Small intestine (tissue), 7 donors: ENCODE data around the gene PRDM16. TPM values are rescaled to one million over a fixed set of nuclear protein-coding genes. Genes with fewer than 3 reads are reported as not detected.

ENCODE experiments used
- DNase-seq, 2 donors: peaks; one replicate each; pipeline versions ENCODE4 v3.0.0 to v3.0.0-alpha.2; 2013
- FAIRE-seq: peaks from 2 replicates; lab custom pipeline; 2012; peaks lifted over from hg19 to GRCh38; lab: Jason Lieb, UNC
- H3K27ac ChIP-seq, 3 donors: one replicate each; pipeline ENCODE4 v1.5.1; 2013; ENCODE audit warnings: low read length in 2 of 3, mild to moderate bottlenecking in 2 of 3, control low read depth in 1 of 3, inconsistent platforms in 1 of 3, low read depth in 1 of 3, moderate library complexity in 1 of 3
- H3K27me3 ChIP-seq, 3 donors: one replicate each; pipeline ENCODE4 v1.6.1; 2013; ENCODE audit warnings: low read length in 3 of 3, inconsistent platforms in 1 of 3; ENCODE audit not compliant: control insufficient read depth in 3 of 3, insufficient read depth in 3 of 3
- H3K36me3 ChIP-seq, 3 donors: one replicate each; pipeline ENCODE4 v1.6.1; 2013; ENCODE audit warnings: low read length in 3 of 3, inconsistent platforms in 1 of 3, low read depth in 1 of 3, mild to moderate bottlenecking in 1 of 3, moderate library complexity in 1 of 3; ENCODE audit not compliant: control insufficient read depth in 3 of 3, insufficient read depth in 2 of 3
- H3K4me1 ChIP-seq, 3 donors: one replicate each; pipeline ENCODE4 v1.6.1; 2013; ENCODE audit warnings: low read length in 2 of 3, inconsistent platforms in 1 of 3, low read depth in 1 of 3, mild to moderate bottlenecking in 1 of 3, moderate library complexity in 1 of 3; ENCODE audit not compliant: control insufficient read depth in 3 of 3, insufficient read depth in 2 of 3
- H3K4me3 ChIP-seq, 3 donors: one replicate each; pipeline ENCODE4 v1.5.1; 2013; ENCODE audit warnings: low read length in 3 of 3, control low read depth in 1 of 3, inconsistent platforms in 1 of 3, low read depth in 1 of 3, mild to moderate bottlenecking in 1 of 3, moderate library complexity in 1 of 3
- H3K9me3 ChIP-seq, 2 donors: one replicate each; pipeline ENCODE4 v1.6.1; 2013; ENCODE audit warnings: low read depth in 1 of 2, low read length in 1 of 2; ENCODE audit not compliant: control insufficient read depth in 2 of 2, insufficient read depth in 1 of 2
- WGBS, 3 donors: extraction: QIAGEN DNeasy Blood & Tissue Kit; methylation state at CpG; one replicate each; pipeline ENCODE4 v1.1.7; 2013; 5-methylcytosine and 5-hydroxymethylcytosine counted together
- polyA plus RNA-seq, 4 donors: library from polyadenylated mRNA; stranded (reverse) in 3 of 4; unstranded in 1 of 4; fragments of 200-250 nt in 3 of 4; fragments of 120-200 nt in 1 of 4; gene quantifications; one replicate each; pipeline versions ENCODE4 v1.2.1 to v1.2.3, GENCODE V29; 2013
- donor health status: healthy with polysubstance abuse.
- donor health status: control.
- donor health status: control.
- donor health status: Bipolar disorder and iron deficiency.
- donor health status: healthy.

PRDM16 gene
- polyA plus RNA-seq, 4 donors, result 5.4 to 11.4 (median 8.2) TPM

- no peak overlapping the region for H3K4me3 ChIP-seq
- no peaks in the 10 kb centered on the region for H3K4me1 ChIP-seq
- H3K27ac ChIP-seq, result no peak overlapping the region
- no peaks in the 10 kb centered on the region for H3K36me3 ChIP-seq
- no peak for FAIRE-seq
- no peak for DNase-seq
- WGBS, 3 donors, result 83 to 88% (median 85%) methylated on average over 32 of the region's 32 CpGs
- H3K9me3 ChIP-seq, result no peaks in the 10 kb centered on the region
- peaks cover 0 to 31% (median 0%) of the 10 kb centered on the region in 3 donors for H3K27me3 ChIP-seq
These were observed 38.9 kb upstream of the PRDM16 start for GRCh38 chr1:3029991-3030662.

GRCh38 chr1:3030663-3031381 is 38.2 kb upstream of the PRDM16 start:
- peaks cover 0 to 31% (median 0%) of the 10 kb centered on the region in 3 donors for H3K27me3 ChIP-seq

GRCh38 chr1:3031401-3032221 is 37.4 kb upstream of the PRDM16 start:
- no peak for FAIRE-seq
- H3K27ac ChIP-seq, result no peak overlapping the region
- H3K4me3 ChIP-seq, result no peak overlapping the region
- peaks cover 0 to 31% (median 0%) of the 10 kb centered on the region in 3 donors for H3K27me3 ChIP-seq
- no peaks in the 10 kb centered on the region for H3K9me3 ChIP-seq
- DNase-seq, result no peak
- 75 to 85% (median 78%) methylated on average over 31 to 35 of the region's 35 CpGs for WGBS, 3 donors
- no peaks in the 10 kb centered on the region for H3K36me3 ChIP-seq
- H3K4me1 ChIP-seq, result no peaks in the 10 kb centered on the region

More at GRCh38 chr1:3030663-3031381, 38.2 kb upstream of the PRDM16 start:
- WGBS, 3 donors, result 71 to 85% (median 77%) methylated on average over 21 to 22 of the region's 22 CpGs
- DNase-seq (no peak), FAIRE-seq (no peak)
- Histone ChIP-seq H3K4me1 (no peaks in the 10 kb centered on the region), H3K9me3 (no peaks in the 10 kb centered on the region), H3K27ac (no peak overlapping the region), H3K36me3 (no peaks in the 10 kb centered on the region), H3K4me3 (no peak overlapping the region)

DNA sequence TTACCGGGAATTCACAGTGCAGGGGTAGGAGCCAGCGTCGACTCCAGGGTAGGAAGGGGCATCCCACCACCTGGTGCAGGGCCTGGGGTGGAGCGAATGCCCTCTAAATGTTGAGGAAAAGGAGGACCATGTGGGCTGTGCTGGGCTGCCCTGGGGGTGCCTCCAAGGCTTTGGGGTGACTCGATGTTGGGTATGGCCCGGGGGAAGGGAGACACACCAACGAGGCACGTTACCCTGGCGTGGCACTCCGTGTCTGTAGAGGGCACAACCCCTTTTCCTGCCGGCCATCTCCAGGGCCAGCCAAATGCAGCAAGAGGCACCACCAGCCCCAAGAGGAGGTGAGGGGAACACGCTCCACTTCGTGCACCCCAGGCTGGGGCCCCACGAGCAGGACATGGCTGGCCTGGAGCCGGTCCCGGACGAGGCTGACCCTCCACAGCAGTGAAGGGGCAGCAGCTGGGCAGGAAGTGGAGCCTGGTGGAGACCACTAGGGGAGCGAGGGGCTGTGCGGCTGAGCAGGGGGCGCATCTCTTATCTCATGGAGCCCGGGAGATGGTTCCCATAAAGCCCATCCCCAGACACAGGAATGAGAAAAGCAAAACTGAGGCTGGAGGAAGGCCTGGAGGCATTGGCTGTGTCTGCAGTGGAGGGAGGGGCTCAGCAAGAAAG is 36.5 kb upstream of the PRDM16 start:
- DNase-seq (no peak), FAIRE-seq (no peak)
- WGBS, 3 donors, result 82 to 91% (median 84%) methylated on average over 21 of the region's 21 CpGs

DNA sequence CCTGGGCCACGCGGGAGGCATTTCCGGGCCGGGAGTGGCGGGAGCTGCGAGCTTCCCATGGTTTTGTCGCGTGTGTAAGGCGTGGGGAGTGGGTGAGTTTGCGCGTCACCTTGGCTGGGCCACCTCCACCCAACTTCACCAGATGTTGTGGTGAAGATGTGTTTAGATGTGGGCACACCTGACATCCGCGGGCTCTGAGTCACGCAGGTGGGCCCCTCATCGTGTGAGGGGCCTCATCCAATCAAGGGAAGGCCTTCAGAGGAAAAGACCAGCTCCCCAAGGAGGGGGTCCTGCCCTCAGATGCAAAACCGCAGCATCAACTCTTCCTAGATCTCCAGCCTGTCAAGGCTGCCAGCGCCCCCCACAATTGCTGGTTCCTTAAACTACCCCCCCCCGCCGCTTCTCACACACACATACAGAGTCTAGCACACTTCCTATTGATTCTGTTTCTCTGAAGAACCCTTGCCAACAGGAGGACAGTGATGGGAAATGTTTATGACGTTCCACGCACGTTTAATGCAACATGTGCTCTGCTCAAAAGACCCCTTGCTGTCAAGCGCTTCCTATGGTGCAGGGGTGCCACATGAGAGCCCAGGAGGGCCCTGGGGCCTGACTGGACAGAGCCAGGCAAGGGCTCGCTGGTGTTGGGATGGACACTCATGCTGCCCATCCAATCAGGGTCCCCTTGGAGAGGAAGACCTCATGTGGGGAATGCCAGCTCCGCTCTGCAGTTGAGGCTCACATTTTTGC is 35.8 kb upstream of the PRDM16 start:
- H3K4me1 ChIP-seq, result no peaks in the 10 kb centered on the region
- H3K4me3 ChIP-seq, result no peak overlapping the region
- FAIRE-seq (no peak), DNase-seq (no peak)
- WGBS, 3 donors, result 75 to 81% (median 77%) methylated on average over 24 to 25 of the region's 25 CpGs
- H3K27me3 ChIP-seq, result peaks cover 0 to 22% (median 0%) of the 10 kb centered on the region in 3 donors
- H3K9me3 ChIP-seq, result no peaks in the 10 kb centered on the region
- no peaks in the 10 kb centered on the region for H3K36me3 ChIP-seq
- H3K27ac ChIP-seq, result no peak overlapping the region

More for the DNA sequence above, 36.5 kb upstream of the PRDM16 start:
- H3K9me3 ChIP-seq, result no peaks in the 10 kb centered on the region
- no peaks in the 10 kb centered on the region for H3K36me3 ChIP-seq
- H3K27ac ChIP-seq, result no peak overlapping the region
- H3K4me1 ChIP-seq, result no peaks in the 10 kb centered on the region
- no peak overlapping the region for H3K4me3 ChIP-seq
- peaks cover 0 to 29% (median 0%) of the 10 kb centered on the region in 3 donors for H3K27me3 ChIP-seq

- H3K9me3 ChIP-seq, result no peaks in the 10 kb centered on the region
- no peaks in the 10 kb centered on the region for H3K4me1 ChIP-seq
- FAIRE-seq (no peak), DNase-seq (no peak)
- 69 to 72% (median 71%) methylated on average over 4 of the region's 4 CpGs for WGBS, 3 donors
- peaks cover 0 to 17% (median 0%) of the 10 kb centered on the region in 3 donors for H3K27me3 ChIP-seq
- no peak overlapping the region for H3K27ac ChIP-seq
- H3K36me3 ChIP-seq, result no peaks in the 10 kb centered on the region
- no peak overlapping the region for H3K4me3 ChIP-seq
These were observed 35.3 kb upstream of the PRDM16 start for GRCh38 chr1:3033790-3034090.

DNA sequence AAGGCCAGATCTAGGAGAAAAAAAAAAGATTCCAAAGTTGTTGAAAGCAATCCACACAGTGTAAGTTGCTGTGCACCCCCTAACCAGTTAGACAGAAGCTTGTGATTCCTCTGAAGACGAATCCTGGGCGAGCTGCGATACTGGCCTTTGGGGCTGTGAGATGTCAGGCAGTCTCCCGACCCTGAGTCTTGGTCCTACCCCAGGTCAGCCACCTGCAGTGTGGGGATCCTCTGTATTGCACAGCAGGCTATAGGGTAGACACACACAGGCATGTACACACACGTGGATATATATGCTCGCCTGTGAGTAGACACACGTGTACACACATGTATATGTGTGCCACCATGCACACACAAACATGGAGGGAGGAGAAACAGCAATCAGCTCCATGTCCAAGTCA is 34.8 kb upstream of the PRDM16 start:
- Histone ChIP-seq H3K36me3 (no peaks in the 10 kb centered on the region), H3K27ac (no peak overlapping the region), H3K4me1 (no peaks in the 10 kb centered on the region), H3K4me3 (no peak overlapping the region), H3K9me3 (no peaks in the 10 kb centered on the region), H3K27me3 (peaks cover 0 to 14% (median 0%) of the 10 kb centered on the region in 3 donors)
- WGBS, 3 donors, result 76 to 85% (median 79%) methylated on average over 7 of the region's 7 CpGs
- FAIRE-seq (no peak), DNase-seq (no peak)
